Brain microvascular endothelial cell (primary cell): ENCODE data around the gene AMZ1.

Source experiments
- DNase-seq: peaks from one replicate; pipeline ENCODE4 v3.0.0-alpha.2; 2020
- H3K27ac ChIP-seq: fragments of 250-450 bp; sonication (Bioruptor Pico); 2 replicates; pipeline ENCODE4 v1.5.1; 2020; ENCODE audit warnings: mild to moderate bottlenecking, moderate library complexity
- H3K27me3 ChIP-seq: fragments of 250-450 bp; sonication (Bioruptor Pico); replicated peaks from 2 replicates; pipeline ENCODE4 v1.5.1; 2020; ENCODE audit warnings: mild to moderate bottlenecking
- H3K36me3 ChIP-seq: fragments of 250-450 bp; sonication (Bioruptor Pico); replicated peaks from 2 replicates; pipeline ENCODE4 v1.5.1; 2020; ENCODE audit warnings: mild to moderate bottlenecking
- H3K4me3 ChIP-seq: 2 replicates; pipeline ENCODE4 v1.5.1; 2011; ENCODE audit warnings: low read depth, mild to moderate bottlenecking, control low read depth, low read length, moderate library complexity
- in situ Hi-C: cut with HindIII; loops from 2 replicates; pipeline ENCODE4 v1.10.0; 2017; ENCODE audit warnings: low sequenced_read_pairs, low pct_ligation_motif_present
- TF ChIP-seq, protein P1 (sequence below): IDR thresholded peaks from 2 replicates; pipeline ENCODE4 v1.5.1; 2011; ENCODE audit warnings: low read depth, mild to moderate bottlenecking, moderate library complexity, low read length, control low read depth, inconsistent platforms; ENCODE audit errors: missing control alignments

AMZ1 gene

GRCh38 chr7:2659556-2660358 is 28.2 kb upstream of the AMZ1 start:
- H3K4me3 ChIP-seq, result no peak overlapping the region
- H3K36me3 ChIP-seq, result peaks cover 43% of the 10 kb centered on the region
- H3K27ac ChIP-seq, result no peak overlapping the region
- DNase-seq, result no peak
- TF ChIP-seq, protein P1, sequence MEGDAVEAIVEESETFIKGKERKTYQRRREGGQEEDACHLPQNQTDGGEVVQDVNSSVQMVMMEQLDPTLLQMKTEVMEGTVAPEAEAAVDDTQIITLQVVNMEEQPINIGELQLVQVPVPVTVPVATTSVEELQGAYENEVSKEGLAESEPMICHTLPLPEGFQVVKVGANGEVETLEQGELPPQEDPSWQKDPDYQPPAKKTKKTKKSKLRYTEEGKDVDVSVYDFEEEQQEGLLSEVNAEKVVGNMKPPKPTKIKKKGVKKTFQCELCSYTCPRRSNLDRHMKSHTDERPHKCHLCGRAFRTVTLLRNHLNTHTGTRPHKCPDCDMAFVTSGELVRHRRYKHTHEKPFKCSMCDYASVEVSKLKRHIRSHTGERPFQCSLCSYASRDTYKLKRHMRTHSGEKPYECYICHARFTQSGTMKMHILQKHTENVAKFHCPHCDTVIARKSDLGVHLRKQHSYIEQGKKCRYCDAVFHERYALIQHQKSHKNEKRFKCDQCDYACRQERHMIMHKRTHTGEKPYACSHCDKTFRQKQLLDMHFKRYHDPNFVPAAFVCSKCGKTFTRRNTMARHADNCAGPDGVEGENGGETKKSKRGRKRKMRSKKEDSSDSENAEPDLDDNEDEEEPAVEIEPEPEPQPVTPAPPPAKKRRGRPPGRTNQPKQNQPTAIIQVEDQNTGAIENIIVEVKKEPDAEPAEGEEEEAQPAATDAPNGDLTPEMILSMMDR, result no peak
- in situ Hi-C loops, result no loop called here
- H3K27me3 ChIP-seq, result no peaks in the 10 kb centered on the region

DNA sequence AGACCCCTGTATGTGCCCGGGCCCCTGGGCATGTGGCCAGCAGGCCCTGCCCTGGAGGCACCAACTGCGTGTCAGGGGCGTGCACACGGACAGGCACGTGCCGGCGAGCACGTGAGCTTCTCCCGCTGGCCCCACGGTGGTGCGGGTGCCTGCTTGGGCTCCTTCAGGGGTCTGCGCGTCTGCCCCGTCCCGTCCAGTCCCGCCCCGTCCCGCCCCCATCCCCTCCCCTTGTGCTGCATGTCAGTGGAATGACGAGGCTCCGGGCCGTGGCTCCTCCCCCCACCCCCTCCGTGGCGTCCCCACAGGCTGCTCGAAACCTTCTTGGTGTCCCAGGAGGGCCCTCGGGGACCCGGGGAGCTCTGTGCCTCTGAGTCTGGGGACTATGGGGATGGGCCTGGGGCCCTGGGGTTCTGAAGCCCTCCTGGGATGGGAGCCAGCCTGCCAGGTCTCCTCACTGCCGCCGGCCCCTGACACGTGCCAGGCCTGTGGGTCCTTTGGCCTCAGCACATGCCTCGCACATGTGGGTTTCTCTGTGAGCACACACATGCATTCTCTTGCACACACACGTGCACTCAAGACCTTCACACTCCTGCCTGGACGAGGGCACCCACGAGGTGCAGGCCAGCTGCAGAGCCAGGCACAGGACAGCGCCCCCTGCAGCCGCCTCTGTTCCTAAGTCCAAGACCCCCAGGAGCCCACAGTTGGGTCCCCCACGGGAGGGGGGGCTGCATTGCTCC is 27.5 kb upstream of the AMZ1 start:
- H3K27ac ChIP-seq, result no peak overlapping the region
- H3K4me3 ChIP-seq, result no peak overlapping the region
- in situ Hi-C loops, result no loop called here
- TF ChIP-seq, protein P1, result peak; percentile 62
- H3K36me3 ChIP-seq, result peaks cover 40% of the 10 kb centered on the region
- no peak for DNase-seq
- no peaks in the 10 kb centered on the region for H3K27me3 ChIP-seq

GRCh38 chr7:2661096-2661449 is 26.9 kb upstream of the AMZ1 start:
- no peak overlapping the region for H3K27ac ChIP-seq
- TF ChIP-seq, protein P1, result no peak
- H3K4me3 ChIP-seq, result no peak overlapping the region
- no peaks in the 10 kb centered on the region for H3K27me3 ChIP-seq
- no peak for DNase-seq
- H3K36me3 ChIP-seq, result peaks cover 39% of the 10 kb centered on the region
- in situ Hi-C loops, result no loop called here

DNA sequence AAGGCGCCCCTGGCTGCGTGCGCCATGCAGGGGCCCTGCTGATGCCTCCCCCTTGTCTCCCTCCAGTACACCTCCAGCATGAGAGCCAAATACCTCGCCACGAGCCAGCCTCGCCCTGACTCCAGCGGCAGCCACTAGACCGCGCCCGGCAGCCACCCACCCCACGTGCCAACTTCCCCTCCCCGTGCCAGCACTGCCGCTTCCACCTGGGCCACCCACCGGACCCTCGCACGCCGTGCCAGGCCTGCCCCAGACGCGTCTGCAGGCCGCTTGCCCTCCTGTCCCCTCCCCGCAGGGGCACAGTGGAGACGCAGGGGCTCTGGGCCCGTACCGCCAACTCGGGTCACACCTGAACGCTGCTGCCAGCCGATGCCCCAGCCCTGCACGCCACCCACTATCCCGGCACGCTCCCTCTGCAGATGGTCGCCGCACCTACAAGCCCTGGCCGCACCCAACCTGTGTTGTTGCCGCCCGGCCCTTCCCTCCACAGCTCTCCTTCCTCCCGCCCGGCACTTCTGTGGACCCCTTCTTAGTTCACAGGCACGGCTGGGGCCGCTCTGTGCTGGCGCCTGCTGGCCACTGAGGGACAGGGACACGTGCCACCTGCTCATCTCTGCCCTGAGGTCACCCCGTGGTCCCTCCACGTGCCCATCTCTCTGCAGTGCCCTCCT is 26.3 kb upstream of the AMZ1 start:
- Histone ChIP-seq H3K36me3 (peaks cover 33% of the 10 kb centered on the region), H3K27me3 (no peaks in the 10 kb centered on the region), H3K4me3 (no peak overlapping the region), H3K27ac (no peak overlapping the region)
- in situ Hi-C loops, result no loop called here
- TF ChIP-seq, protein P1, result peak; percentile 42
- DNase-seq, result no peak

DNA sequence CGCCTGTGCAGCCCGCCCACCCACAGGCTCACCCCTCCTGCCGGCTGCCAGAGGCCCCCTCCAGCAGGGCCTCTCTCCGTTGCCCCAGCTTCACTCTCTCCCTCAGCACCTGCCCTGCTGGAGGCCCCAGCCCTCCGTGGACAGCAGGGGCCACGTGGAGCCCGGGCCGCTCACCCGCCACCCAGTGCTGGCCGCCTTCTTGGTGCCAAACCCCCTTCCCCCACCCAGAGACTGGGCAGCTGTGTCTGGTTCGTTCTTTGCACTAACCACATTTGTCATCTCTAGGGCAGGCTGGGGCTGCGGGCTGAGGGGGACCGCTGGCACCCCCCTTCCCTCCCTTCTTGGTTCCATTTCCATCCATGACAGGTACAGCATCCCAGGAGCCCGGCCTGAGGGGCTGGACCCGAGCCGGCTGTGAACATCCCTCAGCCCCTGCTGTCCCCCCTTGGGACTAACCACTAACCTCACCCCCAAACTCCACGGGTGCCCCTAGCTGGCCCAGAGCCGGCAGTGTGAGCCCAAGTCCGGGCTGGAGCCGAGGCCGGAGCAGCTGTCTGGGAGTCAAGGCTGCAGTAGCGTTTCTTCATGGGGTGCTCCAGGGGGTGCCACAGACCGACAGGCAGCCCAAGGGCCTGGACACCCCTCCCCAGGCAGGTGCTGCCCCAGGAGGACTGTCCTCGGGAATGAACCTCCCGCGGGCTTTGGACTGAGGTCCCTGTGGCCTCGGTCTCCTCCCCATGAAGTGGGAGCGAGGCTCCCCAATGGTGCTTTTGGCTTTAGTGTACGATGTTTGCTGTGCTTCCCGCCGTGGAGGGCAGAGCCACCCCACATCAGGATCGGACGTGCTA is 25.5 kb upstream of the AMZ1 start:
- DNase-seq, result no peak
- H3K4me3 ChIP-seq, result no peak overlapping the region
- no peak overlapping the region for H3K27ac ChIP-seq
- H3K27me3 ChIP-seq, result no peaks in the 10 kb centered on the region
- in situ Hi-C loops, result no loop called here
- TF ChIP-seq, protein P1, result no peak
- peaks cover 27% of the 10 kb centered on the region for H3K36me3 ChIP-seq
